K562 (cell line): ENCODE results near the gene NEDD8. TPM values are rescaled to one million over a fixed set of nuclear protein-coding genes. Genes with fewer than 3 reads are reported as not detected.

ENCODE experiments used
- ATAC-seq: fragments of 200-7000 bp; cut with Tn5 transposase; 3 replicates; pipeline ENCODE4 v1.9.1; 2020; ENCODE audit warnings: moderate library complexity
- BruUV-seq: library from RNA; stranded (reverse); fragments of 400-500 nt; replicated peaks from 2 replicates; lab custom pipeline; 2021; lab: Mats Ljungman, UMichigan
- CTCF ChIA-PET: fragments of 300-600 bp; formaldehyde crosslinking; extraction: SDS; loops from one replicate; lab custom pipeline; 2021; ENCODE audit warnings: low intra/inter-chr PET ratio; lab: Yijun Ruan, JAX
- POLR2A ChIA-PET: fragments of 300-600, 350-650 bp; sonication (Branson Sonifier 250); formaldehyde crosslinking; extraction: SDS; loops from one replicate; lab custom pipeline; 2021; ENCODE audit warnings: antibody characterized with exemption, inconsistent platforms; lab: Yijun Ruan, JAX
- DNase-seq, 4 experiments: peaks; one replicate each; pipeline versions ENCODE4 v3.0.0 to v3.0.0-alpha.2; 2011 to 2018; ENCODE audit warnings: low spot score in 3 of 4, mixed read lengths in 3 of 4; ENCODE audit errors: extremely low read depth in 1 of 4
- FAIRE-seq: peaks from 2 replicates; lab custom pipeline; 2011; peaks lifted over from hg19 to GRCh38; lab: Jason Lieb, UNC
- H2AFZ ChIP-seq: 2 replicates; pipeline ENCODE4 v1.6.0; 2011; ENCODE audit warnings: low read depth, low read length, control low read depth, inconsistent platforms
- H3K27ac ChIP-seq: fragments of 200-600 bp; 3 replicates; pipeline ENCODE4 v1.8.0; 2011; ENCODE audit warnings: low read depth, mild to moderate bottlenecking, control low read depth, inconsistent platforms, low read length, moderate library complexity, mixed read lengths; ENCODE audit errors: extremely low read depth
- H3K27me3 ChIP-seq, 2 experiments: fragments of 300-600 bp in 1 of 2; 2 replicates in 1 of 2; 3 replicates in 1 of 2; pipeline versions ENCODE4 v1.6.0 to v1.8.0; 2011; ENCODE audit warnings: inconsistent platforms in 2 of 2, low read length in 2 of 2, mild to moderate bottlenecking in 1 of 2, mixed read lengths in 1 of 2, moderate library complexity in 1 of 2; ENCODE audit not compliant: control insufficient read depth in 2 of 2, insufficient read depth in 2 of 2
- H3K36me3 ChIP-seq: fragments of 300-600 bp; 3 replicates; pipeline ENCODE4 v1.8.0; 2011; ENCODE audit warnings: mild to moderate bottlenecking, low read length, inconsistent platforms; ENCODE audit not compliant: control insufficient read depth, insufficient read depth
- H3K4me1 ChIP-seq, 2 experiments: fragments of 200-600 bp in 1 of 2; replicated peaks in 1 of 2; 2 replicates in 1 of 2; 3 replicates in 1 of 2; pipeline versions ENCODE4 v1.5.1 to v1.8.0; 2011; ENCODE audit warnings: inconsistent platforms in 2 of 2, low read length in 2 of 2, mild to moderate bottlenecking in 1 of 2, mixed read lengths in 1 of 2, moderate library complexity in 1 of 2; ENCODE audit not compliant: control insufficient read depth in 2 of 2, insufficient read depth in 2 of 2
- H3K4me2 ChIP-seq: 2 replicates; pipeline ENCODE4 v1.6.1; 2011; ENCODE audit warnings: low read length, control low read depth, inconsistent platforms, mixed read lengths; ENCODE audit not compliant: insufficient read depth
- H3K4me3 ChIP-seq: fragments of 200-600 bp; sonication (generic), shearing (Covaris generic); 2 replicates; pipeline ENCODE4 v1.5.1; 2016; ENCODE audit warnings: control low read depth, inconsistent platforms
- H3K79me2 ChIP-seq: fragments of 200-600 bp; 3 replicates; pipeline ENCODE4 v1.8.0; 2011; ENCODE audit warnings: low read length, inconsistent platforms; ENCODE audit not compliant: control insufficient read depth, insufficient read depth
- H3K9ac ChIP-seq, 2 experiments: 2 replicates each; pipeline versions ENCODE4 v1.6.0 to v1.6.1; 2011; ENCODE audit warnings: low read depth in 2 of 2, low read length in 2 of 2, control low read depth in 1 of 2, inconsistent platforms in 1 of 2, mild to moderate bottlenecking in 1 of 2, mixed read lengths in 1 of 2; ENCODE audit not compliant: insufficient read depth in 1 of 2
- H3K9me1 ChIP-seq: one replicate; pipeline ENCODE4 v1.6.0; 2011; ENCODE audit warnings: inconsistent platforms, mild to moderate bottlenecking, low read length, moderate library complexity; ENCODE audit not compliant: control insufficient read depth, insufficient read depth
- H3K9me3 ChIP-seq: replicated peaks from 2 replicates; pipeline ENCODE4 v1.5.1; 2011; ENCODE audit warnings: low read depth, low read length, inconsistent platforms; ENCODE audit not compliant: control insufficient read depth, insufficient read depth
- H4K20me1 ChIP-seq: replicated peaks from 2 replicates; pipeline ENCODE4 v1.6.1; 2011; ENCODE audit warnings: low read length, inconsistent platforms, mixed read lengths; ENCODE audit not compliant: control insufficient read depth, insufficient read depth
- CEBPZ ChIP-seq: fragments of 150-350 bp; IDR thresholded peaks from 2 replicates; pipeline ENCODE4 v1.6.1; 2014; ENCODE audit warnings: low read depth, mild to moderate bottlenecking, low read length, borderline replicate concordance
- FOXA3 ChIP-seq, 2 experiments: fragments of 450-650 bp in 1 of 2; sonication (generic) in 1 of 2; formaldehyde crosslinking; IDR thresholded peaks in 1 of 2; conservative IDR thresholded peaks in 1 of 2; 2 replicates each; pipeline versions ENCODE4 v1.4.0 to v1.8.0; 2020 to 2022; ENCODE audit warnings: mild to moderate bottlenecking in 2 of 2, missing genetic modification reagents in 1 of 2
- HDGF ChIP-seq: fragments of 450-650 bp; IDR thresholded peaks from 2 replicates; pipeline ENCODE4 v1.6.1; 2016
- RBFOX2 ChIP-seq: fragments of 200-400 bp; formaldehyde crosslinking; IDR thresholded peaks from 2 replicates; pipeline ENCODE4 v1.6.1; 2017; ENCODE audit warnings: low read depth, mild to moderate bottlenecking, low read length, moderate library complexity
- RBM34 ChIP-seq: fragments of 200-400 bp; formaldehyde crosslinking; IDR thresholded peaks from 2 replicates; pipeline ENCODE4 v1.6.1; 2018; ENCODE audit warnings: low read length, borderline replicate concordance; ENCODE audit not compliant: insufficient read depth
- RNF2 ChIP-seq: sonication (generic); IDR thresholded peaks from 2 replicates; pipeline ENCODE4 v1.6.1; 2016
- SAFB2 ChIP-seq: fragments of 200-400 bp; formaldehyde crosslinking; IDR thresholded peaks from 2 replicates; pipeline ENCODE4 v1.6.1; 2018; ENCODE audit warnings: borderline replicate concordance, low read length, low read depth, moderate library complexity; ENCODE audit not compliant: severe bottlenecking
- ZFP91 ChIP-seq: sonication (generic); formaldehyde crosslinking; IDR thresholded peaks from 2 replicates; pipeline ENCODE4 v1.8.0; 2022; ENCODE audit warnings: mild to moderate bottlenecking, missing genetic modification reagents
- ZNF175 ChIP-seq: fragments of 200-800 bp; sonication (Bioruptor generic); IDR thresholded peaks from 2 replicates; pipeline ENCODE4 v1.6.1; 2016; ENCODE audit warnings: low read depth, mild to moderate bottlenecking, missing genetic modification characterization, missing compliant biosample characterization
- WGBS: fragments of 100-300 bp; shearing (Covaris generic); methylation state at CpG from one replicate; pipeline ENCODE4 v1.1.6; 2016; ENCODE audit warnings: low coverage, mixed read lengths; ENCODE audit not compliant: insufficient coverage; ENCODE audit errors: missing lambda C conversion rate; 5-methylcytosine and 5-hydroxymethylcytosine counted together
- in situ Hi-C: fragments of 300-500 bp; cut with MboI; formaldehyde crosslinking; loops from 4 replicates; pipeline ENCODE4 v1.15.0; 2018; ENCODE audit warnings: inconsistent platforms, mixed read lengths
- intact Hi-C: fragments of 100-400 bp; cut with micrococcal nuclease; formaldehyde crosslinking; loops from 2 replicates; pipeline ENCODE4 v1.14.2; 2022
- polyA plus RNA-seq, 8 experiments: library from polyadenylated mRNA; depleted of rRNA in 4 of 8; stranded (reverse) in 5 of 8; unstranded in 3 of 8; fragments of >200 nt; fragmentation: Nextera tagmentation in 2 of 8; fragmentation: Illumina TruSeq in 1 of 8; extraction: Ambion mirVana in 2 of 8; extraction: Trizol in 1 of 8; gene quantifications; 2 replicates each; pipeline versions ENCODE4 v1.2.1 to v1.2.3, GENCODE V29; 2011 to 2014; ENCODE audit warnings: inconsistent platforms in 1 of 8, missing spikeins in 1 of 8
- total RNA-seq, 7 experiments: library from RNA; depleted of rRNA in 6 of 7; stranded (reverse); fragments of >200 nt in 6 of 7; fragmentation: Illumina TruSeq in 2 of 7; extraction: Trizol in 2 of 7; gene quantifications; 2 replicates each; pipeline versions ENCODE4 v1.2.1 to v1.2.3, GENCODE V29; 2011 to 2021; ENCODE audit warnings: low replicate concordance in 1 of 7

NEDD8 gene
- total and polyA plus RNA-seq, 9 of the 15 experiments (the other 6 are each of a cell fraction or from before 2014, with no cell fraction given): 142 to 691 (median 260) TPM

GRCh38 chr14:24262821-24263733 lies 30.9 kb upstream of the NEDD8 start, which contains the start of gene TGM1 (continued):
- TF ChIP-seq CEBPZ: no peak

- Histone ChIP-seq H3K27ac (no peak overlapping the region), H3K4me3 (no peak overlapping the region), H3K27me3 (no peaks in the 10 kb centered on the region), H3K9me1 (no peaks in the 10 kb centered on the region), H3K79me2 (no peaks in the 10 kb centered on the region), H3K4me1 (peaks cover 6 to 51% of the 10 kb centered on the region in 2 experiments; a peak in 4 of 5 replicates), H3K9me3 (no peaks in the 10 kb centered on the region), H3K36me3 (no peaks in the 10 kb centered on the region), H3K9ac (peak overlapping the region in 1 of 2 experiments; percentile 9; a peak in 1 of 4 replicates), H2AFZ (no peak overlapping the region), H3K4me2 (no peak overlapping the region), H4K20me1 (no peaks in the 10 kb centered on the region)
- intact Hi-C loops: no loop called here
- in situ Hi-C loops: no loop called here
- no TSS peak for BruUV-seq
- no peak for FAIRE-seq
- ChIA-PET POLR2A (interaction anchor here (1.0 to 1.6 kb wide), 3 partner anchors 8 to 175 kb away, joined by 3 to 4 read pairs (median 4); no protein-coding TSS in a partner anchor), CTCF (no interaction called here)
- no peak for ATAC-seq
- 72% methylated on average over 11 of the region's 19 CpGs for WGBS
- no peak for DNase-seq
- TF ChIP-seq ZFP91: no peak
- no peak for TF ChIP-seq RBFOX2
- TF ChIP-seq RBM34: no peak
- no peak for TF ChIP-seq FOXA3 (CRISPR knock-in tag; conservative IDR thresholded peaks at IDR 0.05 in 1 of 2, IDR thresholded peaks at IDR 0.05 in 1 of 2)
- no peak for TF ChIP-seq ZNF175 (CRISPR knock-in tag)
- no peak for TF ChIP-seq RNF2
- no peak for TF ChIP-seq HDGF
- no peak for TF ChIP-seq SAFB2
Measured at GRCh38 chr14:24261969-24262327, 29.8 kb upstream of the NEDD8 start.
